HG02870 (cell line): ENCODE measurements around the gene E2F3.
A peak's percentile ranks its signal among the peaks of the same experiment; 100 is the strongest.

Experiments used
- ATAC-seq: cut with Tn5 transposase; IDR thresholded peaks from one replicate; pipeline ENCODE4 v1.9.1; 2021; ENCODE audit warnings: mild to moderate bottlenecking, moderate library complexity; ENCODE audit not compliant: unreplicated experiment

The E2F3 gene

DNA sequence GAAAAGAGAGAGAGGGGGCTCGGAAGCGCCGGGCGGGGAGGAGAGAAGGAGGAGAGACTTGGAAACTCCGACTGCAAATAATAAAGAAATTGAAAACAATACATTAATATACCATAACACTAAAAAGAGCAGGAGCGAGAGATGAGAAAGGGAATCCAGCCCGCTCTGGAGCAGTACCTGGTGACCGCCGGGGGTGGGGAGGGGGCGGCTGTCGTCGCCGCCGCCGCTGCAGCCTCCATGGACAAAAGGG lies 338 bp downstream of the E2F3 start:
- no peak for ATAC-seq

DNA sequence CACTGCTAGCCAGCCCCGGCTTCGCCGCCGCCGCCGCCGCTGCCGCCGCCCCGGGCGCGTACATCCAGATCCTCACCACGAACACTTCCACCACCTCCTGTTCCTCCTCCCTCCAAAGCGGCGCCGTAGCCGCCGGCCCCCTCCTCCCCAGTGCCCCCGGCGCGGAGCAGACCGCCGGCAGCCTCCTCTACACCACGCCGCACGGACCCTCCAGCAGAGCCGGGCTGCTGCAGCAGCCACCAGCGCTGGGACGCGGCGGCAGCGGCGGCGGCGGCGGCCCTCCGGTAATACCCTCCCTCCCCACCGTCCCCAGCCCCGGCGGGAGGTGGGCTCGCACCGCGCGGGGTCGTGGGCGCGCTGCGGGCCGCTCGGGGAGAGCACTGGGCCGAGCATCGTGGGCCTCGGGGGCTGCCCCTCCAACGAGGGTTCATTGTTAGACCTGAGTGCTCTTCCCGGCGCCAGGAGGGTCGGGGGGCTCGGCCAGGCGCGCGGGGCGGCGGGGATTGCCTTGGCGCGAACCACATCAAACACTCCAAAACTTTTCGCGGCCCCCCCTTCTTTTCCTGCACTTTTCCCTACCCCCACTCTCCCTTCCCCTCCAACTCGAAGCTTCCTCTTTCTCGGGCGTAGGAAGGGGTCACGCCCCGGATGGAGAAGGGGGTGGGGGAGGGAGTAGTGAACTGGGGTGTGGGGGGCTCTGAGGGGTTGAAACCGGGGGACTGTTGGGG lies 827 bp downstream of the E2F3 start:
- ATAC-seq, result no peak

DNA sequence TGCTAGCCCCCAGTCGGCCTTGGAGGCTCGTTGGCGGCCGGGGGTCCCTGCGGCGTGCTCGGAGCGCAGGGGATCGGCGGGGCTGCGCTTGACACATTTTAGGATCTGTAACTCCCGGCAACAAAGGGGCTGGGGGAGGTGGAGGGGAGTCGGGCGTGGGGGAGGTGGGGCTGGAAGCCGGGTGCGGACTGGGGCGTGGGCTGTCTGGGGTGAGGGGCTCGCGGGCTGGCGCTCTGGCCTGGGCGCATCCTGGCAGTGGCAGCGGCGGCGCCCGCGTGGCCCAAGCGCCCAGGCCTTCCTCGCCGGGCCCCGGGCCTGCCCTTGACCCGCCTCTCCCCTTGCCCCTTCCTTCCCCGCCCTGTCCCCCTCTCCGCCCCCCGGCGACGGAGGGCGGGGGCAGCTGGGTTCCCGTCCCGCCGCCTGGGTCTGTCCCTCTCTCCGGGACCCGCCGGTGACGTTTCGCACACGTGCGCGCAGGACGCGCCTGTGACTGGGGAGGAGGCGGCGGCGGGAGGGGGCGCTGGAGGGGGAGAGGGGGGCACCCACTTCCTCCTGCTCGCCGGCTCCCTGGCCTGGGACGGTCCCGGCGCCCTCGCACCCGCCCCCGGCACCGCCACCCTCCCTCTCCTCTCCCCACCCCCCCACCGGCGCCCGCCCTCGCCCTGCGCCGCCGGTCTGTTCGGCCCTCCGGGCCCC lies 1.5 kb downstream of the E2F3 start:
- ATAC-seq, result peak; percentile 35

DNA sequence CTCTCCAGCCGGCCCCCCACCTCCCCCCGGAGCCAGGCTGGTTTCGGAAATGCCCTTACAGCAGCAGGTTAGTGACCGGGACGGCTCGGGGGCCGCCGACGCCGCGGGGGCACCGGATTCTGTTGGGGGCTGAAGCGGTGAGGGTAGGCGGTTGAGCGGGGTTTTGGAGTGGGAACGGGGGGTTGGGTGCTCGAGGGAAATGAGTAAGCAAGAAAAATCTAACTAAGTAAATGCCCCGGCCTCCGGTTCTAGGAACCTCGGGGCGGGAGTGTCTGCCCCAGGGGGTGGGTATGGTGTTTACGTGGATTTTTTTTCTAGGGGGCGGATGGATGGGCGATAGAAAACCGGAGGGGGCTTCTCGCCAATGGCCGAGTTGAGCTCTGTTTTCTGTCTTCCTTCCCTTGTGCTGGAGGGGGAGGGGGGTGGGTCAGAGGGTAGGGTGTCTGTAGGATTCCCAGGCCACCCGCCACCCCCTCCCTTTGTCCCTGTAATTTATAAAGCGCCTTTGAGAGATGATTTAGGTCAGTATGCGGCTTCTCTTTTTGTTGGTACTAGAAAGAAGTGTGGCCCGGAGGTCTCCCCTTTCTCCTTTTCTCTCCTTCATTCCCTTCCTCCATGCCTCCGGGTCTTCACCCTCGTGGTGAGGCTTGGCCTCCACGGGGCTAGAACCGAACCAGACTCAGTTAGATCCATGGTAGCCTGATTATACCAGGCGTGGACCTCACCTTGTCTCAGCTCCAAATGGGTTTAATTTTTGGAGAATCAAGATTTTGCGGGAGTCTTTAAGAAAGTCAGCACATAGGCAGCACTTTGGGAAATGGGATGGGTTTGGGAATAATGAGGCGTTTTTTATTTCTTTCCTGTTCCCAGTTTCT lies 2.3 kb downstream of the E2F3 start:
- peak; percentile 3 for ATAC-seq

DNA sequence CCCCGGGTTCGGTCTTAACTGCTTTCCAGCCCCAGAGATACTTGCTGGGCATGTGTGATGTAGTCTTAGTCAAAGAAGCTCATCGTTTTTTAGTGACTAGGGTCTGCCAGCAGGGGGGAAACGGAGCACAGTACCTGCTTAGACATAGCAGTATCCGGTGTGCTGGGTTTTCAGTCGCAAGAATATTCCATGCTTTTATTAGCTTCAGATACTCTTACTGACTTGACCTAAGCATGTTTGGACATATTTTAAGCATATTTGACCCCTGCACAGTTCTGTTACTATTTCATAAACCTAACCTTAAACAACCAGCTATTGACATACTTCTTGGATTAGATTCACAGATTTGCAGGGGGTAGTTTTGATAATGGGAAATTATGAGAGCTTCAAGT lies 3.0 kb downstream of the E2F3 start:
- peak; percentile 31 for ATAC-seq

DNA sequence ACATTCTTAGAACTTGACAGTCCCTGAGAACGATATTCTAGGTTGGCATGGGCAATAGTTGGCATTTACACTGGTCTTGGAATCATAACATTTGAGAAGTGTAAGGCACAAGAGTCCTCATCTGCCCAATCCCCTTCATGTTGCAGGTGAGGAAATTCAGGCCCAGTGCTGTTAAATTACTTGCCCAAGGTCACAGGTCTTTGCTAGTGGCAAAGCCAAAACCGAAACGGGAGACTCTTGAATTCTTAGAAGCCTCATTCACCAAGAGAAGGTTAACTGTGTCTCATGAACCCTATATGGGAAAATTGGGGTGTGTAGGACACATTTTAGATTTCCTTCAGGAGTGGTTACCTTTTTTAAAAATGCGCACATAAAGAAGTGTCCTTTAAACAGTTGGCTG lies 7.2 kb downstream of the E2F3 start:
- no peak for ATAC-seq

DNA sequence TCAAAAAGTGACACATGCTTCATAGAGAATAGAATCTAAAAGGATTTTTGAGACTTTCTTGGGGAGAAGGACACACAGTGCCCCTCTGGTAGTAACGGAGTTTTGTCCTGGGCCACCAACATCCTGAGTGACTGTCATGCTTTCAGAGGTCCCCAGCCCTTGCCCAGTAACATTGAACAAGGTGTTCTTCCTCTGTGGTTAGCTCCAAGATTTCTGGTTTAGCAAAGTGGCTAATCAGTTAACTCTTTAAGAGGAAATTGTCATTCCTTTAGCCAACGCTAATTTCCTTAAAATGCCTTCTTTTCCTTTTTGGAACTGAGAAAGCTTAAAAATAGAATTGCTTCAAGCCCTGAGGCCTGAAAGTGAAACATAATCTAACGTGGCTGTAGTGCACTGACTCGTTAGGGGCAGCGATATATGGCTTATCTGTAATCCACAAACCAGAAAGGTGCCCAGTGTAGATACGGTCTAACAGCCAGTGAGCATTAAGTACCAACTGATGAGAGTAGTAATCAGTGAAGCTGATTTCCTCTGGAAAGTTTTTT lies 7.8 kb downstream of the E2F3 start:
- ATAC-seq, result peak; percentile 88

DNA sequence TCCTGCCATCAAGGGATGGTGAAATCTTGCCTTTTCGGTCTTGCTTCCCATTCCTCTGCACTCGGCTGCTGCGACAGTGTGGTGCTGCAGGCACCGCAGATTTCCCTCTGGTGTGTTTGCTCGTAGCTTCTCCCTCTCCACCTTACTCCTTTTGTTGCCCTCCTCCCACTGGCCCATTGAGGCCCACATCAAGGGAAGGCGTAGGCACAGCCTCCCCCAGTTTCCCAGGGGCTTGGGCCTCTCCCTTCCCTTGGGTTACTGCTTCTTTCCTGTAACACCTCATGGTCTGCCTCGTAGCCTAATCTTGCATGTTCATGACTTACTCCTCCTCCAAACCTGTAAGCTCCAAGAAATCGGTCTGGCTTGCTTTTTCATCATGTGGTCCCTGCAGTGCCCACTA lies 9.9 kb downstream of the E2F3 start:
- no peak for ATAC-seq

DNA sequence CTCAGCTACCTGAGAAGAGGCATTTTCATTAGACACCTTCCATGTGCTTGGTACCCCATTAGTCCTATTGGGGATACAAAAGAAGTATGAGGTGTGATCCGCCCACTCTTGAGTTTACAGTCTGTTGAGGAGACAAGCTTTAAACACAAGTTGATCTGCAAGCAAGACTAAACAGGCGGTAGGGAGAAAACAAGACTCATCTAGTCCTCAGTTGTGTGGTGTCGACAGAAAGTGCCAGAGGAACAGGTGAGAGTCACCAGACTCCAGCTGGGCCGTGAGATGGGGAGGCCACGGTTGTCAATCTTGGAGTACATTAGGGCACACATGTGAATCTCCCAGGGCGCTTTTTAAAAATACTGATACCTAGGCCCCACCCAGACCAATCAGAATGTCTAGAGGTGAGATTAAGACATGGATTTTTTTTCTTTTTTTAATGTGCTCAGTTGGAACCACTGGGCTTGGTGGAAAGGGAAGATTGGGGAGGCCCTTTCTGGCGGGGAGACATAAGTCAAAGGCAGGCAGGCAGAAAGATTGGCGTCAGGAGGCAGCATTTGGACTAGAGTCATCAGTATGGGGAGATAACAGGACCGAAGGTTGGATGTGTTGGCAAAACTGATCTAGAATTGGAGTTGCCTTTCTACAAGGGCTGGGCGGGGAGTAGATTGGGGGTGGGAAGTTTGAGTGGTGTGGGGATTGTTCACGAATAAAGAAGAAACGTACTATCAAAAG lies 10.4 kb downstream of the E2F3 start:
- ATAC-seq, result no peak

DNA sequence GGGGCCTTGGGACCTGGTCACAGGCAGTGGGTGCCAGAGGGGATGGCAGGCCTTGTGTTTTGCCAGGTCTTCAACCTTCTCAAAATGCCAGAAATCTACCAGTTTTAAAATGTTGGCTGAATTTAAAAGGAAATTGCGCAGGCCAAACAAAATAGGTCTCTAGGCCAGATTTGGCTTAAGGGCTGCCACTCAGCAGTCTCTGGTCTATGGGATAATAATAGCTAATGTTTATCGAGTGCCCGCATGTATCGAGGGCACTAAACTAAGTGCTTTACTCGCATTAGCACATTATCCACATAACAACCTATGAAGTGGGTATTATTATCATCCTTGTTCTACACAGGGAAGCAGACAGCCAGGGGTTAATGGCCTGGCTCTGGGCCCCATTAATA lies 11.0 kb downstream of the E2F3 start:
- no peak for ATAC-seq

DNA sequence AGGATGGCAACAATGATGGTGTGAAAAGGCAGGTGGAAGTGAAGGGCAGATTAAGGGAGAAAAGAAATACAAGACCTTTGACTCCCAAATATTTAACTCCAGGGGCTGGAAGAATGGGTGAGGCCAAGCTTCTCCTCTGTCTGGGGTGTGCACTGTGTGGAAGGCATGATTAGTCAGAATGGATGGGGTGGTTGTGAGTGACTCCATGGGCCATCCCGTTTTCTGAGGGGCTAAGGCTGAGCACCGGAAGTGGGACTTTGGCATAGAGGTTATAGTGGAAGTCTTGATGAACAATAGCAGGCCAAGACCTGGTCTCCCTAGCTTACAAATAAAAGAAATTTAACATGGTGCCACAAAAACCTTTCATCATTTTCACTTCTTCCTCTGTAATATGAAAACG lies 12.1 kb downstream of the E2F3 start:
- no peak for ATAC-seq

DNA sequence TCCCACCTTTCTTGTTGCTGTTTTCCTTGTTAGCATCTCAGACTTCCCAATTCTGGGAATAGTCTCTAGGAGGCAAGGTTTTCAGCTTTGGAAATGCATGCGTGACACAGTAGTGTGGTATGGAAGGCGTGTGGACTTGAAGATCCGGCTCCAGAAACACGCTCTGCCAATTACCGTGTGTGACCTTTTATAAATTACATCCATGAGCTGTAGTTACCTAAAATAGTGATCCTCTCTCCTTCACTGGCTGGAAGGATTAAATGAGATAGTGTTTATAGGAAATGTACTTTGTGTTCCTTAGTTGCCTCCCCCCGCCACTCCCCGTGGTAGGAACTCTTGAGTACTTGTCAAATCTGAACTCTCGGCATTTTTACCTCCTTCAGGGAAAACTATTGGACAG lies 13.0 kb downstream of the E2F3 start:
- no peak for ATAC-seq

DNA sequence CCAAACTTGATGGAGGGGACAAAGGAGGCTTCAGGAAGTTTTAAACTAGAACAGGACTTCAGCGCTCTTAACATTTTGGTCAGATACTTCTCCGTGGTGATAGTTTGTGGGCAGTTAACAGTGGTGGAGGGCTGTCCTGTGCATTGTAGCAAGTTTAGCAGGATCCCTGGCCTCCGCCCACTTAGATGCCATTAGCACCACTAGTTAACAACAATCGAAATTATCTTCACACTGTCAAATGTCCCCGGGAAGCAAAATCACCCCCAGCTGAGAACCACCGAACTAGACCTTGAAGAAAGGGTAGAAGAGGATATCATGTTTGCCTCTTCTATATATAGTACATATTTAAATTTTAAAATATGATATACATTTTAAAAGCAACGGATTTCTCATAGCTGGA lies 13.6 kb downstream of the E2F3 start:
- ATAC-seq, result no peak

DNA sequence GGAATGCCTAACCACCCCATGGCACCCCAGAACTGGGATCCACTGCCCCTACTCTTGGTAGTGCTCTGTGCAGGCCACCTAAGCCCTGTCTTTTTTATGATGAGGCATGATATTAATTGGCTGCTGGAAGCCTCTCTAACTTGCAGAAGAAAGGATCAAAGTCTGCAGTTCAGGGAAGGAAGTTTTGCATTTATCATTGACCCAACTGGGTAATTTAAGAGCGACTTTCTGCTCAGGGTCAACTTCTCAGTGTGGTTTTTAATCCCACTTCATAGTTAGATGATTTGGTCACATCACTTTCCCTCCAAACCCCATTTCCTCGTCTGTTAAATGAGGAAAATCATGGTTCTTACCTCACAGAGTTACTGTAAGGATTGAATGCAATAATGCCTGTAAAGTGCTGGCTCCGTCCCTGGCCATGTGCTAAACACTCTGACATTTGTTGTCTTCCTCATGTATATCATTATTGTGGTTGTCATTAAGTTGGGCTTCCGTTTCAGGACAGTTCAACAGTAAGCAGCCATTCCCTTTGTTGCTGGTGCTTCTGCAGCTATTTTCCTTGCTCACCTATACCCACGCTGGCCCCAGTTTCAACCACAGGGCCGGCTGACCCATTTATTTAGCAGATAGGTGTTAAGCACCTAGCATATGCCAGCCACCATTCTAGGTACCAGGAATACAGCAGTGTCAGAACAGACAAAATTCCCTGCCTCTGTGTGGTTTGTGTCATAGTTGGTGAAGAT lies 14.2 kb downstream of the E2F3 start:
- no peak for ATAC-seq

DNA sequence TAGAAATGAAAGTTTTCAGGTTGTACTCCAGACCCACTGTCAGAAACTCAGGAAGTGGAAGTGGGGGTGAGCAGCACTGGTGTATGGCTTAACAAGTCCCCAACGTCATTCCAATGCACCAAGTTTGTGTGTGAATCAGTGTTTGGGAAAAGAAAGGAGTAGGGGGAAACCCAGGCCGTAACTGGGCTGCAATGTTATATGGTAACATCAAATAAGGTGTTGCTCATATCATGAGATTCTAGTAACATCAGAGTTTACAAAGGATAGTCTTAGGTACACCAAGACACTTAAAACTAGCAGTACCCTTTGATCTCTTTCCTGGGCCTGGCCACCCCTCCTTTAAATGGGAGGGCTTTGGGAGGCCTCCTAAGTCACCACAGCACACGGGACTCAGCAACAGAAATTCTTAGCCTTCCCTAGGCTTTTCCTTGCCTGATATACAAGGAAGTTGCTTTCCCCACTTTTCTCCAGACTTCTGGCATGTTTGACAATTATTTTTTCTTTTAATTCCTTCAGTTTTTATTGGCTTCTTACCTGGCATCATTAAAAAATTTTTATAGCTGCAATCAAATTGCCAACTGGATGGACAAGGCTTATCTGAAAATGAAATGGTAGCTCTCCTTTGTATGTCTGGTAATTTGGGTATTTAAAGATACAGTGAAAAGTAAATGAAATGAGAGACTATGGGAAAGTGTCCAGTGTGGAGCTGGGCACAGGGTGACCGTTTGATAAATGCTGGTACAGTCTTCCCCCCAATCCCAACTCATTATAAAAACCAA lies 15.1 kb downstream of the E2F3 start:
- no peak for ATAC-seq

DNA sequence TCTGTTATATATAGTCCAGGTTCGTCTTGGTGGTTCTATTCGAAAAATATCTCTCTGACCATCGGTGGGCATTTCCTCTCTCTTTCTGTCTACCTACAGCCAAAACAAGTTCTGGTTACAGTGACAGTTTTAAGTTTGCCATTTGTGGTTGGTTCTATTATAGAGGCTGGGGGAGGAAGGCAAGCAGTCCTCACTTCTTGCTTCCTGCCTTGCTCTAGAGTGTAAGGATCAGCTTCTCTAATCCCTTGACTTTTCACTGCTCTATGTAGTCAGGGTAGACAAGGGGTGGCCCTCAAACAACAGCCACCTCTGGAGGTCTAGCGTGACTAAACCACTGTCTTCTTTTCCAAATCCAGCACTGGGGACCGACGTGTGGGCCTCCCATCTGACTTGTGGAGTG lies 16.1 kb downstream of the E2F3 start:
- no peak for ATAC-seq

DNA sequence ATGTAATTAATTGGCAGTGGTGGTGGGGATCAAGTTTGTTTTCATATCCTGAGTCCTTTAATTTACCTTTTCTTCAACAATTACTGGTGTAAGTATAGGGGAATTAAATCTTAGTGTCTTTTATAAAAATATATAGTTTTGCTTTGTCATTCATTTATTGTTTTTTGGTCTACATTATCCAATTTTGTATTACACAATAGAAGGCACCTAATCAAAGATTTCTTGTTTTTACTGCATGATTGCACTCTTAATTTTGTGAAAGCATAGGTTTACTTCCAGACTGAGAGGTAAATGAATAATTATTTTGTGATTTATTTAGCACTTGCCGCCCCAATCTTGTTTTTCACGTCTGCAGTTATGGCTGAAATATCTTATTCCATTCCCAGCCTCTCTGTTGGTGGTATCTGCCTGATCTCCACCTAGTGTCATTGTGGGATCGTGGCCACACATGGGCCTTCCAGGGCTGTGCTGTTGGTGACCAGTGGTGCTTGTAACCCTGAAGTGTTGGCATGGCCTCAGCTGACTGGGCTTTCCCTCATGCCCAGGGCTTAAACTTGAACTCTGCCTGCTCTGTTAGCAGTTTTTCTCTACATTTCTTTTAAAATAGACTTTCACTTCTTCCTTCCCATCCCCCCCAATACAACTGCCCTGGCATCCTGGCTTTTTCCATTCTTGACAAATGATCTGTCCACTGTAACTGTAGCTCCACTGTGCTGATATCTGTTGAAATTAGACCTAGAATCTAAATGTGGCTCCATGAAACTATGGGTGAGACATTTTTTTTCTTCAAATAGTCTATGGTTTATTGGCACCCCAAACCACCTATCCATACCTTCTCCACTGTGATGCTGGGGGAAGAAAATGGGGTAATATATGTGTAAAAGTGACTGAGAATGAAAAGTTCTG lies 24.8 kb downstream of the E2F3 start:
- no peak for ATAC-seq

DNA sequence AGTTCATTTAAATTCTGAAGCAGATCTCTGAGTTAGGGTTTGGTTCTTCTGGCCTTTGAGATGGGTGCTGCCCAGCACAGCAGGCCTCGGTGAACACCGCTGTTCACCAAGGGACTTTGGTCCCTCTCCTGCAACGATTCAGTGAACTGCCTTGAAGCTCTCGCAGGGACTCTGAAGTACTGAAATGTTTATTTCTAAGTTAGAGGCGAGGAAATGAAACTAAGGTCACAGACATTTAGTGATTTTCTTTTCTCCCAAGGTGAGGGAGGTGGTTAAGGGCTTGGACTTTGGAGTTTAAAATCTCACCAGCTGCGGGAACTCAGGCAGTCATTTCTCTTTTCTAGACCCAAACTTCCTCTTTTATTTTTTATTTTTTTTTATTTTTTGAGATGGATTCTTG lies 26.2 kb downstream of the E2F3 start:
- ATAC-seq, result peak; percentile 97

DNA sequence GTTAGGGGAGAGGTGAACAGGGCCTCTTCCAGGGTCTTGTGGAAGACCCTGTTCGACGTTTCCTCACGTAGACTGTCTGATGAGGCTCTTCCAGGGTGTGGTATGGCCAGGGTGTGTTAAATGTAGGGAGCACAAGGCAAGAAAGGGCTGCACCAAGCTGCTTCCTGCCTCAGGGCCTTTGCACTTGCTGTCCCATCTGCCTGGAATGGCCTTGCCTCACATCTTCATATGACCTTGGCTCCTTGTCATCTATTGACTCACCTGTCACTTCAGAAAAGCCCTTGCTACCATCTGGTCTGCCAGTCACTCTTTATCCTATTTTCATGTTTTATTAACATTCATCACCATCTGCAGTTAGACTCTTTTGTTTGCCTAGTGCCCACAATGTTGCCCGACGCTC lies 31.0 kb downstream of the E2F3 start:
- no peak for ATAC-seq
